Activated T-cell treated with anti-CD3 and anti-CD28 coated beads for 4 hours (primary cell): ENCODE results near the gene PRSS27.

ENCODE experiments used
- DNase-seq: peaks from one replicate; pipeline ENCODE4 v3.0.0-alpha.2; 2020

Gene PRSS27

GRCh38 chr16:2720064-2720457, at the start of gene PRSS27:
Gene PRSS27 (minus strand): TSS chr16:2720224. CDS start chr16:2720160, 64 bp downstream.
- no peak for DNase-seq

GRCh38 chr16:2769675-2770056, 49.6 kb upstream of the PRSS27 start:
- DNase-seq, result no peak

- DNase-seq, result no peak
Measured at GRCh38 chr16:2769100-2769529, 49.1 kb upstream of the PRSS27 start.

- DNase-seq, result no peak
Measured at GRCh38 chr16:2768403-2769089, 48.5 kb upstream of the PRSS27 start.

- no peak for DNase-seq
Measured at GRCh38 chr16:2767891-2768290, 47.9 kb upstream of the PRSS27 start.

GRCh38 chr16:2767140-2767731, 47.2 kb upstream of the PRSS27 start:
- DNase-seq, result no peak

GRCh38 chr16:2766430-2767139, 46.6 kb upstream of the PRSS27 start:
- DNase-seq, result no peak

- DNase-seq, result no peak
Measured at GRCh38 chr16:2765462-2766404, 45.7 kb upstream of the PRSS27 start.

GRCh38 chr16:2764718-2765117, 44.7 kb upstream of the PRSS27 start:
- DNase-seq, result no peak

- DNase-seq, result no peak
Measured at GRCh38 chr16:2763173-2763572, 43.1 kb upstream of the PRSS27 start.

GRCh38 chr16:2762711-2763110, 42.7 kb upstream of the PRSS27 start:
- DNase-seq, result no peak

- no peak for DNase-seq
Measured at GRCh38 chr16:2761886-2762583, 42.0 kb upstream of the PRSS27 start.

- DNase-seq, result no peak
Measured at GRCh38 chr16:2761472-2761871, 41.4 kb upstream of the PRSS27 start.

- no peak for DNase-seq
Measured at GRCh38 chr16:2757344-2757743, 37.3 kb upstream of the PRSS27 start.

GRCh38 chr16:2756288-2757015, 36.4 kb upstream of the PRSS27 start:
- DNase-seq, result no peak

GRCh38 chr16:2755158-2755557, 35.1 kb upstream of the PRSS27 start:
- DNase-seq, result no peak

GRCh38 chr16:2753733-2754020, 33.7 kb upstream of the PRSS27 start:
- DNase-seq, result no peak

GRCh38 chr16:2752850-2753732, 33.1 kb upstream of the PRSS27 start:
- DNase-seq, result peak; percentile 34

- peak; percentile 88 for DNase-seq
Measured at GRCh38 chr16:2752035-2752849, 32.2 kb upstream of the PRSS27 start, which contains the start of gene SRRM2. Gene SRRM2 (plus strand): TSS chr16:2752638. CDS start chr16:2756365, 3,727 bp downstream.

- DNase-seq, result no peak
Measured at GRCh38 chr16:2751577-2752034, 31.6 kb upstream of the PRSS27 start.
